Lower leg skin (tissue), 4 donors: Measurements from ENCODE around the gene NOL3. TPM values are rescaled to one million over a fixed set of nuclear protein-coding genes. Genes with fewer than 3 reads are reported as not detected.
A peak's percentile ranks its signal among the peaks of the same experiment; 100 is the strongest.

ENCODE experiments used
- DNase-seq, 2 donors: peaks; one replicate each; pipeline ENCODE4 v3.0.0-alpha.2; 2019; ENCODE audit warnings: low spot score in 2 of 2
- H3K4me3 ChIP-seq: fragments of 200-600 bp; sonication (generic); 2 replicates; pipeline ENCODE4 v1.5.1; 2017; ENCODE audit warnings: mild to moderate bottlenecking, low read depth; ENCODE audit not compliant: poor library complexity, severe bottlenecking
- CTCF ChIP-seq, 3 donors: fragments of 450-650 bp; IDR thresholded peaks; one replicate each; pipeline ENCODE4 v1.5.1; 2016; ENCODE audit warnings: antibody characterized with exemption in 3 of 3, mild to moderate bottlenecking in 3 of 3, moderate library complexity in 2 of 3
- POLR2A ChIP-seq, 2 donors: fragments of 450-650 bp; IDR thresholded peaks; one replicate each; pipeline ENCODE4 v1.6.1; 2016 to 2017; ENCODE audit warnings: antibody characterized with exemption in 2 of 2, mild to moderate bottlenecking in 1 of 2, moderate library complexity in 1 of 2
- WGBS, 2 donors: methylation state at CpG; one replicate each; pipeline ENCODE4 v1.1.5; 2018; 5-methylcytosine and 5-hydroxymethylcytosine counted together
- intact Hi-C: fragments of 100-400 bp; cut with DNase I; formaldehyde crosslinking; loops from one replicate; pipeline ENCODE4 v1.15.0; 2023; ENCODE audit warnings: low total_unique reads
- total RNA-seq, 4 donors: library from RNA; depleted of rRNA; stranded (reverse); fragments of >200 nt; gene quantifications; one replicate each; pipeline ENCODE4 v1.1.0, GENCODE V29; 2016

NOL3 gene
- total RNA-seq, 4 donors from 2014 or later: 84.3 to 139 (median 115) TPM

- WGBS, 2 donors: 90 to 95% methylated on average over 14 to 16 of the region's 16 CpGs
- TF ChIP-seq POLR2A (IDR thresholded peaks at IDR 0.05): no peak
- TF ChIP-seq CTCF (IDR thresholded peaks at IDR 0.05): no peak
- H3K4me3 ChIP-seq: no peak overlapping the region
- no peak for DNase-seq
- intact Hi-C loops: no loop called here
These were observed 9.8 kb downstream of the NOL3 start for GRCh38 chr16:67180166-67180565.

GRCh38 chr16:67181346-67181745 is 11.0 kb downstream of the NOL3 start:
- WGBS, 2 donors: 30 to 47% methylated on average over 2 of the region's 2 CpGs
- no peak for DNase-seq
- intact Hi-C loops: no loop called here
- H3K4me3 ChIP-seq: no peak overlapping the region
- TF ChIP-seq CTCF (IDR thresholded peaks at IDR 0.05): no peak
- no peak for TF ChIP-seq POLR2A (IDR thresholded peaks at IDR 0.05)

- 74 to 81% methylated on average over 2 of the region's 2 CpGs for WGBS, 2 donors
- no peak for TF ChIP-seq POLR2A (IDR thresholded peaks at IDR 0.05)
- TF ChIP-seq CTCF (IDR thresholded peaks at IDR 0.05): no peak
- intact Hi-C loops: no loop called here
- DNase-seq: no peak
- H3K4me3 ChIP-seq: no peak overlapping the region
These were observed 11.9 kb downstream of the NOL3 start for GRCh38 chr16:67182288-67182687.

- intact Hi-C loops: no loop called here
- DNase-seq: no peak
- WGBS, 2 donors: 6 to 7% methylated on average over 11 of the region's 11 CpGs
- no peak for TF ChIP-seq POLR2A (IDR thresholded peaks at IDR 0.05)
- TF ChIP-seq CTCF (IDR thresholded peaks at IDR 0.05): no peak
- no peak overlapping the region for H3K4me3 ChIP-seq
These were observed 12.9 kb downstream of the NOL3 start for GRCh38 chr16:67183284-67183626.

GRCh38 chr16:67183627-67184452 is 13.5 kb downstream of the NOL3 start, which contains the start of gene MATCAP1:
Gene MATCAP1 (minus strand): TSS chr16:67183963. CDS start chr16:67180610, 3,353 bp downstream.
- 1% methylated on average over 36 to 57 of the region's 77 CpGs for WGBS, 2 donors
- TF ChIP-seq CTCF (IDR thresholded peaks at IDR 0.05) (peak in 1 of 3 donors; percentile 24), POLR2A (IDR thresholded peaks at IDR 0.05) (no peak)
- H3K4me3 ChIP-seq: peak within 1 kb of the TSS; percentile 49
- DNase-seq: peak; percentile 97 to 99
- intact Hi-C loops: no loop called here
